ENCODE results near the gene KSR1.

Gene KSR1

GRCh38 chr17:27575096-27575911 lies 119.1 kb downstream of the KSR1 start:
- no peak for DNase-seq

- no peak for DNase-seq
Observed at GRCh38 chr17:27575912-27576252, 119.6 kb downstream of the KSR1 start.

GRCh38 chr17:27576477-27577083 lies 120.3 kb downstream of the KSR1 start:
- DNase-seq: no peak

- DNase-seq: no peak
Observed at GRCh38 chr17:27577121-27577761, 121.0 kb downstream of the KSR1 start.

GRCh38 chr17:27577884-27578717 lies 121.9 kb downstream of the KSR1 start:
- no peak for DNase-seq

- no peak for DNase-seq
Observed at GRCh38 chr17:27578718-27579085, 122.5 kb downstream of the KSR1 start.

- no peak for DNase-seq
Observed at GRCh38 chr17:27579304-27579703, 123.1 kb downstream of the KSR1 start.

GRCh38 chr17:27579897-27580321 lies 123.7 kb downstream of the KSR1 start:
- DNase-seq: no peak

- no peak for DNase-seq
Observed at GRCh38 chr17:27581016-27581415, 124.8 kb downstream of the KSR1 start.

- no peak for DNase-seq
Observed at GRCh38 chr17:27582696-27583095, 126.4 kb downstream of the KSR1 start.

GRCh38 chr17:27585153-27585681 lies 129.0 kb downstream of the KSR1 start:
- DNase-seq: no peak

- DNase-seq: no peak
Observed at GRCh38 chr17:27585792-27586191, 129.5 kb downstream of the KSR1 start.

GRCh38 chr17:27586203-27586721 lies 130.0 kb downstream of the KSR1 start:
- no peak for DNase-seq

GRCh38 chr17:27588354-27588753 lies 132.1 kb downstream of the KSR1 start:
- DNase-seq: no peak

GRCh38 chr17:27590864-27591263 lies 134.6 kb downstream of the KSR1 start:
- no peak for DNase-seq

GRCh38 chr17:27591986-27592385 lies 135.7 kb downstream of the KSR1 start:
- no peak for DNase-seq

GRCh38 chr17:27593232-27593856 lies 137.1 kb downstream of the KSR1 start:
- DNase-seq: no peak

- no peak for DNase-seq
Observed at GRCh38 chr17:27593857-27594255, 137.6 kb downstream of the KSR1 start.

- no peak for DNase-seq
Observed at GRCh38 chr17:27595208-27595607, 139.0 kb downstream of the KSR1 start.

GRCh38 chr17:27596096-27596495 lies 139.8 kb downstream of the KSR1 start:
- DNase-seq: no peak

- no peak for DNase-seq
Observed at GRCh38 chr17:27596566-27597187, 140.4 kb downstream of the KSR1 start.

- DNase-seq: no peak
Observed at GRCh38 chr17:27597188-27597580, 140.9 kb downstream of the KSR1 start.

Measured in T1000 (cell line).